ENCODE results near the gene ANKRD42. TPM values are rescaled to one million over a fixed set of nuclear protein-coding genes. Genes with fewer than 3 reads are reported as not detected.

ANKRD42 gene
- total and polyA plus RNA-seq, 3 donors from 2014 or later = 49.8 to 79.7 (median 66.1) TPM

DNA sequence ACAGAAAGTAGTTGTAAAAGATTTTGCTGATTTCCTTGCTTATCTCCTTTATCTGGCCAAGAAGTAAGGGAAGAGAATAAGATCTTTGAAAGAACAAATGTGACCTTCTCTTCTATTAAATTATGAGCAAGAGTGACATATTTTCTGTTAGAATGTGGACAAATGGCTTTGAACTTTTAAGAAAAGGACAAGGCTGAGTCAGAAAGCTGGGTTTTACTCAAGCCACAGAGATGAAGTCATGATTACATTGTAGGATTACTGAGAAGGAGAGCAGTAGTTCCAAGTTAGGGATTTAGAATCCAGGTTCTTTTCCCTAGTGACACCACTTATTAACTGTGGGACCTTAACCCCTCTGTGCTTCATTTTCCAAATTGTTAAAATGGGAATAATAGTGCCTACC is 79.1 kb downstream of the ANKRD42 start:
- DNase-seq = no peak
- H3K4me3 ChIP-seq = no peak overlapping the region
- H3K9me3 ChIP-seq = no peaks in the 10 kb centered on the region
- no peaks in the 10 kb centered on the region for H3K36me3 ChIP-seq (ENCODE audit: low read depth, missing control alignments)
- intact Hi-C loops (cut with DNase I; ENCODE audit: low total_unique reads) = no loop called here
- H3K4me1 ChIP-seq = no peaks in the 10 kb centered on the region
- no peak overlapping the region for H3K27ac ChIP-seq
- H3K27me3 ChIP-seq = no peaks in the 10 kb centered on the region
- TF ChIP-seq, protein P1, sequence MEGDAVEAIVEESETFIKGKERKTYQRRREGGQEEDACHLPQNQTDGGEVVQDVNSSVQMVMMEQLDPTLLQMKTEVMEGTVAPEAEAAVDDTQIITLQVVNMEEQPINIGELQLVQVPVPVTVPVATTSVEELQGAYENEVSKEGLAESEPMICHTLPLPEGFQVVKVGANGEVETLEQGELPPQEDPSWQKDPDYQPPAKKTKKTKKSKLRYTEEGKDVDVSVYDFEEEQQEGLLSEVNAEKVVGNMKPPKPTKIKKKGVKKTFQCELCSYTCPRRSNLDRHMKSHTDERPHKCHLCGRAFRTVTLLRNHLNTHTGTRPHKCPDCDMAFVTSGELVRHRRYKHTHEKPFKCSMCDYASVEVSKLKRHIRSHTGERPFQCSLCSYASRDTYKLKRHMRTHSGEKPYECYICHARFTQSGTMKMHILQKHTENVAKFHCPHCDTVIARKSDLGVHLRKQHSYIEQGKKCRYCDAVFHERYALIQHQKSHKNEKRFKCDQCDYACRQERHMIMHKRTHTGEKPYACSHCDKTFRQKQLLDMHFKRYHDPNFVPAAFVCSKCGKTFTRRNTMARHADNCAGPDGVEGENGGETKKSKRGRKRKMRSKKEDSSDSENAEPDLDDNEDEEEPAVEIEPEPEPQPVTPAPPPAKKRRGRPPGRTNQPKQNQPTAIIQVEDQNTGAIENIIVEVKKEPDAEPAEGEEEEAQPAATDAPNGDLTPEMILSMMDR (IDR thresholded peaks at IDR 0.05) = no peak
- TF ChIP-seq POLR2A (IDR thresholded peaks at IDR 0.05) = no peak

DNA sequence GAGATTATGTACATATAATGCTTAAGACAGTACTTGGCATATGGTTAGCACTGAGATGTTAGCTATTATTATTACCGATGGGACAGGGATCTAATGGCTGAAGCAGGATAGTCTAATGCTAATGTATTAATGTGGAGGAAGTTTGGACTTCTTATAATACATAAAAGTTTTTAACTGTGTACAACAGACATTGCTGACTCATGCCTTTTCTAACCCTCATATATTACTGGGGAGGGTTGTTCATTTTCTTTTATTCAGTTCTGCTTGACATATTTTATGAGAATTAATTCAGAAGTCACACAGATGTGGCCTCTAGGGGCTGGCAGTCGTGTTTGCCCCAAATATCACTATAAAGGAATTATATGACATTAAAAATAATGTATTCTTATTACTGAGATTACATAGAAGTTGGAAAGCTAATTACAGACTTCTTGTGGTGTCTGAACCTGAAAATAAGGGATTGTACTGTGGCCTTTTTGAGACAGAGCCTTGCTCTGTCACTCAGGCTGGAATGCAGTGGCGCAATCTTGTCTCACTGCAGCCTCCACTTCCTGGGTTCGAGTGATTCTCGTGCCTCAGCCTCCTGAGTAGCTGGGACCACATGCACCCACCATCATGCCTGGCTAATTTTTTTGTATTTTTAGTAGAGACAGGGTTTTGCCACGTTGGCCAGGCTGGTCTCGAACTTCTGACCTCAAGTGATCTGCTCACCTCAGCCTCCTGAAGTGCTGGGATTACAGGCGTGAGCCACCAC is 82.6 kb downstream of the ANKRD42 start:
- Histone ChIP-seq H3K36me3 (ENCODE audit: low read depth, missing control alignments) (no peaks in the 10 kb centered on the region), H3K27ac (no peak overlapping the region), H3K4me3 (no peak overlapping the region), H3K27me3 (no peaks in the 10 kb centered on the region), H3K9me3 (no peaks in the 10 kb centered on the region), H3K4me1 (no peaks in the 10 kb centered on the region)
- intact Hi-C loops (cut with DNase I; ENCODE audit: low total_unique reads) = no loop called here
- no peak for DNase-seq
- TF ChIP-seq POLR2A (IDR thresholded peaks at IDR 0.05) = no peak
- TF ChIP-seq, protein P1 (IDR thresholded peaks at IDR 0.05) = no peak
- WGBS, 2 donors = 89 to 91% methylated on average over 8 of the region's 8 CpGs

DNA sequence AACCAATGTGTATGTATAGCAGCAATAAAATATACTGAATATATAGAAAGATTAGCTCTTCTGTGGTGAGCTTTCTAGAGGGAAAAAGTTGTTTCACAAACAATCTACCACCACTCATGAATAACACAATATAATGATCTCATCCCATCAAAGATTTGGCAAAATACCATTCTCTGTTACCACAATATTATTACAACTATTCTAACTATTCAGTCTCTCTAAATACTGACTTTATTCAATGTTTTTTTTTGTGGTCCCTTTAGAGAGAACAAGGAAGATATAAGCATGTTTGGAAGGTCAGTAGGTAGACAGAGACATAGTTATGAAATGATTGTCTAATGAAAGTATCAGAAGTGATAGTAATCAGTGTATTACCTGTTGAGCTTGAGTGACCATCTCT is 84.8 kb downstream of the ANKRD42 start:
- TF ChIP-seq, protein P1 (IDR thresholded peaks at IDR 0.05) = no peak
- TF ChIP-seq POLR2A (IDR thresholded peaks at IDR 0.05) = no peak
- no peaks in the 10 kb centered on the region for H3K4me1 ChIP-seq
- no peaks in the 10 kb centered on the region for H3K27me3 ChIP-seq
- no peak for DNase-seq
- no peaks in the 10 kb centered on the region for H3K9me3 ChIP-seq
- no peak overlapping the region for H3K27ac ChIP-seq
- intact Hi-C loops (cut with DNase I; ENCODE audit: low total_unique reads) = no loop called here
- H3K36me3 ChIP-seq (ENCODE audit: low read depth, missing control alignments) = no peaks in the 10 kb centered on the region
- H3K4me3 ChIP-seq = no peak overlapping the region

DNA sequence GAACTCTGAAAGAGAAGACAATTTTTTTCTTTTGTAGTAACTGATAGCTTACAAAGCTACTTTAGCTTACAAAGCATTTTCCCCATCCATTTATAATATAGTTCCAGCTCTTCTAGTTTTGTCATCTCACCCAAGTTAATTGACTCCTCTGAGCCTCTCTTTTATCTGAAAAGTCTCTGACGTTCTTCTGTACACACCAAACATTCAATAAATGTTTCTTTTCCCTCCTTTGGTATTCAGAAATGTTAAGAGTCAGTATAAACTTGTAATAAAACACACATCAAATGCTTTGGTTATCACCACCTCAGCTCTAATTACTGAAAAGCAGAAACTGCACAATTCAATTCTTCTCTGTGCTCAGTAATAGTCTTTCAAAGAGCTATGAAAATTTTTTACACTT is 86.7 kb downstream of the ANKRD42 start:
- H3K27ac ChIP-seq = no peak overlapping the region
- DNase-seq = no peak
- no peaks in the 10 kb centered on the region for H3K36me3 ChIP-seq (ENCODE audit: low read depth, missing control alignments)
- peaks cover 4% of the 10 kb centered on the region for H3K4me1 ChIP-seq
- no peaks in the 10 kb centered on the region for H3K9me3 ChIP-seq
- intact Hi-C loops (cut with DNase I; ENCODE audit: low total_unique reads) = no loop called here
- H3K4me3 ChIP-seq = no peak overlapping the region
- no peaks in the 10 kb centered on the region for H3K27me3 ChIP-seq
- no peak for TF ChIP-seq POLR2A (IDR thresholded peaks at IDR 0.05)
- TF ChIP-seq, protein P1 (IDR thresholded peaks at IDR 0.05) = no peak
- 61 to 80% methylated on average over 1 of the region's 1 CpG for WGBS, 2 donors

DNA sequence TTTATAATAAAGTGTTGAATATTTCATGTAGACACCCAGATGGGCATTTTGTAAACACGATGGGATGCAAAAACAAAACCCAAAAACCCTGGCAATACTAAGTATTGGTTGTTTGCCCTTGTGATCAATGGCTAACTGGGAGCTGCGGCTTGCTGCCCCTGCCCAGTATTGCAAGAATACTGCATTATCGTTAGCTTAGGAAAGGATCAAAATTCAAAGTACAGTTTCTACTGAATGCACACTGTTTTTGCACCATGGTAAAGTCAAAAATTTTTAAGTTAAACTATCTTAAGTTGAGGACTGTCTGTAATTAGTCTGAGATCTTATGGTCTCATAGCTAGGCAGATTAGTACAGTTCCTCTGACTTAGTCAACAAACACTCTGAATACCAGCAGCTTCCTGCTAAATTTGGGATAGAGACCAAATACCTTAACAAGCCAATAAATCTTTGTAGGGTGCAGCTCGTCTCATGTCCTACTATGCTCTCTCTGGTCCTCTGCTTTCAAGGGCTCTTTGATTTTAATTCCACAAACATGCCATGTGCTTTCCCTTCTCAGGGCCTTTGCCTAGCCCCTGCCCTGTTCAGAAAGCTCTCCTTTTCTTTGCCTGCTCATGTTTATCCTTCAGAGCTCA is 88.7 kb downstream of the ANKRD42 start:
- intact Hi-C loops (cut with DNase I; ENCODE audit: low total_unique reads) = no loop called here
- 66 to 86% methylated on average over 4 of the region's 4 CpGs for WGBS, 2 donors

More for the DNA sequence above, 88.7 kb downstream of the ANKRD42 start:
- no peak overlapping the region for H3K27ac ChIP-seq
- TF ChIP-seq, protein P1 (IDR thresholded peaks at IDR 0.05) = no peak
- TF ChIP-seq POLR2A (IDR thresholded peaks at IDR 0.05) = no peak
- H3K9me3 ChIP-seq = no peaks in the 10 kb centered on the region
- H3K36me3 ChIP-seq (ENCODE audit: low read depth, missing control alignments) = no peaks in the 10 kb centered on the region
- no peak overlapping the region for H3K4me3 ChIP-seq
- peaks cover 4% of the 10 kb centered on the region for H3K4me1 ChIP-seq
- no peaks in the 10 kb centered on the region for H3K27me3 ChIP-seq
- no peak for DNase-seq

Measured in testis (tissue), 3 donors.